GM10248 (cell line): ENCODE data around the gene ANKRD24.

ENCODE experiments used
- CTCF ChIA-PET: fragments of 300-600 bp; sonication (Branson Sonifier 250); formaldehyde crosslinking; extraction: SDS; loops from one replicate; lab custom pipeline; 2021; ENCODE audit warnings: antibody characterized with exemption; lab: Yijun Ruan, JAX
- POLR2A ChIA-PET: fragments of 350-650 bp; sonication (Branson Sonifier 250); formaldehyde crosslinking; extraction: SDS; loops from one replicate; lab custom pipeline; 2020; ENCODE audit warnings: antibody characterized with exemption; lab: Yijun Ruan, JAX
- DNase-seq: peaks from one replicate; pipeline ENCODE4 v3.0.0; 2012; ENCODE audit errors: extremely low spot score
- CTCF ChIP-seq: IDR thresholded peaks from 2 replicates; pipeline ENCODE4 v1.5.1; 2012; ENCODE audit warnings: mild to moderate bottlenecking, low read depth; ENCODE audit errors: extremely low read depth, missing control alignments, control extremely low read depth

The ANKRD24 gene

DNA sequence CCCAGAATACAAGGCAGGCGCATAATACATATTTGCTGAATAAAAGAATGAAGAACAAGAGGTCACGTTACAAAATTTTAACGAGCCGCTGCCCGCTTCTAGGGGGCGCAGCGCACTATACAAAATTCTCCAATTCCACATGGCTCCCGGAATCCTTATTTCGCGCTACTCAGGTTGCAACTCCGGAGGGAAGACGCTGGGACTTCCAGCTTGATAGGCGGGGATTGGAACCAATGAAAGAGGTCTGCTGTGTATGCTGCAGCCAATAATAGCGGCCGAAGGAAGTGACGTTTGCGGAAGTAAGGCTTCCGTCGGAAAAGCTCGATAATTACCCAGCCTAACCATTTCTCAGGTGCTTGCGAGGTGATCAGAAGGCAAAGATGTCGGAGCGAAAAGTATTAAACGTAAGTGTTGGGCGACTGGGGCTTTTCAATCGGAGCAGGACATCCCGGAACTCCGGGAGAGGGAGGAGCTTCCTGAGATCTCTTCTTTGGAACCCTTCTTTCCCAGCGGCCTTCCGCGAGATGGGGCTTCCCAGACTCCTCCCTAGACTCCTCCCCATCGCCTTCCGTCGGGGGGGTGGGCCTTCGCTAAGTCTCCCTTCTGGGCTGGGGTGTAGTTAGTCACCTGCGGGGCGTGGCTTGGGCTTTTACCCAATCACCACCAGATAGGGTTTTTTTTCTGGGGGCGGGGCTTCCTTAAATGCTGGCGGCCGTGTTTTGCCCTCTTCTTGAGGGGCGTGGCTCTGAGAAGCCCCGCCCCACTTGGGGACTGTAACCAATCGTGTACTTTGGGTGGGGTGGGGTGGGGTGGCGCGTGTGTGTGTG lies 64.5 kb downstream of the ANKRD24 start, which contains the start of gene YJU2:
Gene YJU2 (plus strand): TSS at position 314 of the 827 bp plus-strand sequence. CDS start 67 bp downstream, at position 381.
- ChIA-PET CTCF (interaction anchor here (0.7 to 1.2 kb wide), 5 partner anchors 9 to 278 kb away, joined by 3 to 15 read pairs (median 4); partner anchors contain the start of gene EBI3), POLR2A (interaction anchor here (0.5 to 1.3 kb wide), 2 partner anchors 89 to 96 kb away, joined by 3 to 4 read pairs; no protein-coding TSS in a partner anchor)
- TF ChIP-seq CTCF: peak; percentile 58
- DNase-seq: peak; percentile 100

- CTCF ChIA-PET: interaction anchor here (1.8 to 3.5 kb wide), 2 partner anchors 10 to 65 kb away, joined by 6 to 28 read pairs; no protein-coding TSS in a partner anchor
- DNase-seq: no peak
- POLR2A ChIA-PET: interaction anchor here (0.5 to 1.0 kb wide), 2 partner anchors 15 to 126 kb away, joined by 3 to 4 read pairs; no protein-coding TSS in a partner anchor
- peak; percentile 9 for TF ChIP-seq CTCF
Observed at GRCh38 chr19:4256563-4256962, 74.1 kb downstream of the ANKRD24 start.

DNA sequence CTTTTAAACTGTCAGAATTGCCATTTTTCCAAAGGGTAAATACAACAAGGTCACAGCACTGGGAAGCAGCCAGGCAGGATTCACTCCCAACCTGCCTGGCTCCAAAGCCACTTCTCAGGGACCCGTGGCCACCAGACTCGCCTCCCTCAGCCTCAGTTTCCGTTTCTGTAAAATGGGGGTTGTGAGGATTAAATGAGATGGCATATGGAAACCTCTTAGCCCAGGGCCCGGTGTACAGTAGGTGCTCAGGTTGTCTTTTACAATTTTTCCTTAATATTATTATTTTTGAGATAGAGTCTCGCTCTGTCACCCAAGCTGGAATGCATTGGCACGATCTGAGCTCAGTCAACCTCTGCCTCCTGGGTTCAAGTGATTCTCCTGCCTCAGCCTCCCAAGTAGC lies 74.5 kb downstream of the ANKRD24 start:
- TF ChIP-seq CTCF: no peak
- DNase-seq: no peak
- POLR2A ChIA-PET: interaction anchor here (0.5 to 1.0 kb wide), 3 partner anchors 16 to 125 kb away, joined by 3 to 4 read pairs (median 3); no protein-coding TSS in a partner anchor
- CTCF ChIA-PET: interaction anchor here (0.8 to 3.5 kb wide), 3 partner anchors 10 to 144 kb away, joined by 3 to 28 read pairs (median 6); partner anchors contain the start of gene SH3GL1

GRCh38 chr19:4258181-4258580 lies 75.7 kb downstream of the ANKRD24 start:
- no peak for DNase-seq
- no peak for TF ChIP-seq CTCF
- ChIA-PET CTCF (interaction anchor here (3.5 kb wide), 1 partner anchor 9 kb away, joined by 28 read pairs; no protein-coding TSS in a partner anchor), POLR2A (no interaction called here)

DNA sequence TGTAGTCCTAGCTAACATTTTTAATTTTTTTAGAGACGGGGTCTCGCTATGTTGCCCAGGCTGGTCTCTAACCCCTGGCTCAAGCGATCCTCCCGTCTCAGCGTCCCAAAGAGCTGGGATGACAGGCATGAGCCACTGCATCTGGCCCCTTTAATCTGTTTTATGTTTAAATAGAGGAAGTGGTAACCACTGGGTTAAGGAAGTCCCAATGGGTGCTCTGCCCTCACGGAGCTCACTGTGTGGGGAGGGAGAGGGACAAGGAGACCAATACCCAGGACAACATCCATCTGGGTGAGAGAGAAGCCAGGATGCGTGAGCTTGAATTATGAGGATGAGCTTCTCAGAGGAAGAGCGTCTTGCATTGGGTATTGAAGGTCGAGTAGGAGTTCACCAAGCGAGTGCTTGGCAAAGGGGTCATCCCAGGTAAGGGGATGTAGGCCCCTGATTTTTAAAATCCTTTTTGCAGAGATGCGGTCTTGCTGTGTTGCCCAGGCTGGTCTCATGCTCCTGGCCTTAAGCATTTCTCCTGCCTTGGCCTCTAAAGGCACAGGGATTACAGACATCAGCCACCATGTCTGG lies 78.2 kb downstream of the ANKRD24 start:
- CTCF ChIA-PET: interaction anchor here (1.4 to 1.5 kb wide), 2 partner anchors 14 to 92 kb away, joined by 4 read pairs; partner anchors contain the start of gene YJU2
- TF ChIP-seq CTCF: no peak

DNA sequence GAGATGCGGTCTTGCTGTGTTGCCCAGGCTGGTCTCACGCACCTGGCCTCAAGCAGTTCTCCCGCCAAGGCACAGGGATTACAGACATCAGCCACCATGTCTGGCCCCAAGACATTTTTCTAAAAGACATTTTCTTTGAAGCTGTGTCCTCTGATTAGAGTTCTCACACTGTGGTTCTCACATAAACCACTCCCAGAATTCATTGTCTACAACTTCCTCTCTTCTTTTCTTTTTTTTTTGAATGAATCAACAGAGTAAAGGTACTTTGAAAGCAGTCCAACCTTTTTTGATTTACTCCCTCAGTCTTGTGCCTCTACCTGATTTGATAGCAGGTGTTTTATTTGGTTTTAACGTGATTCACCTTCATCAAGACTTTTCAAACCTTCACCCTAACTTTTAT lies 82.3 kb downstream of the ANKRD24 start:
- TF ChIP-seq CTCF: no peak

More for the DNA sequence above, 78.2 kb downstream of the ANKRD24 start:
- POLR2A ChIA-PET: interaction anchor here (0.6 kb wide), 1 partner anchor 25 kb away, joined by 3 read pairs; no protein-coding TSS in a partner anchor
- DNase-seq: no peak

More for the DNA sequence above, 82.3 kb downstream of the ANKRD24 start:
- no peak for DNase-seq
- POLR2A ChIA-PET: no interaction called here
- CTCF ChIA-PET: interaction anchor here (3.1 kb wide), 1 partner anchor 260 kb away, joined by 11 read pairs; no protein-coding TSS in a partner anchor
